22Rv1 (cell line): Measurements from ENCODE around the gene TAF3.

Experiments used
- ZFX ChIP-seq: fragments of 450-650 bp; IDR thresholded peaks from 2 replicates; pipeline ENCODE4 v1.6.1; 2017; ENCODE audit warnings: antibody characterized with exemption, borderline replicate concordance
- TF ChIP-seq, protein P1 (sequence below): fragments of 450-650 bp; IDR thresholded peaks from 2 replicates; pipeline ENCODE4 v1.5.1; 2017; ENCODE audit warnings: mild to moderate bottlenecking

DNA sequence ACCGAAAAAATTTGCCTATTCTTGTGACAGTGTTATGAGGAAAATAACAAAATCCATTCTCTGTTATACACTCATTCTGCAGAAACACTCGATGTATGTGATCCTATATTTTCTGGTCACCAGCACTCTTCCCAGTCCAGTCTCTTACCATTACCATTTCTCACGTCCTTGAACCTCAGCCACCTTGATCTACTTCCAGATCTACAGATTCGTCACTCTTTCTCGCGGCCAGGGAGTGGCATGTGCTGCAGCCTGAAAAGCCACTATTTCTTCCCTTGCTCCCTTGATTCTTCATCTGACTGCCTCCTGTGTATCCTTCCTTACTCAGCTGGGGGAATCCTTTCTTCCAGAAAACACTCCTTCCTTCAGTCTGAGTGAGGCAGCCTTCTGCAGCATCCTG lies 14.1 kb upstream of the TAF3 start:
- TF ChIP-seq ZFX: no peak
- TF ChIP-seq, protein P1, sequence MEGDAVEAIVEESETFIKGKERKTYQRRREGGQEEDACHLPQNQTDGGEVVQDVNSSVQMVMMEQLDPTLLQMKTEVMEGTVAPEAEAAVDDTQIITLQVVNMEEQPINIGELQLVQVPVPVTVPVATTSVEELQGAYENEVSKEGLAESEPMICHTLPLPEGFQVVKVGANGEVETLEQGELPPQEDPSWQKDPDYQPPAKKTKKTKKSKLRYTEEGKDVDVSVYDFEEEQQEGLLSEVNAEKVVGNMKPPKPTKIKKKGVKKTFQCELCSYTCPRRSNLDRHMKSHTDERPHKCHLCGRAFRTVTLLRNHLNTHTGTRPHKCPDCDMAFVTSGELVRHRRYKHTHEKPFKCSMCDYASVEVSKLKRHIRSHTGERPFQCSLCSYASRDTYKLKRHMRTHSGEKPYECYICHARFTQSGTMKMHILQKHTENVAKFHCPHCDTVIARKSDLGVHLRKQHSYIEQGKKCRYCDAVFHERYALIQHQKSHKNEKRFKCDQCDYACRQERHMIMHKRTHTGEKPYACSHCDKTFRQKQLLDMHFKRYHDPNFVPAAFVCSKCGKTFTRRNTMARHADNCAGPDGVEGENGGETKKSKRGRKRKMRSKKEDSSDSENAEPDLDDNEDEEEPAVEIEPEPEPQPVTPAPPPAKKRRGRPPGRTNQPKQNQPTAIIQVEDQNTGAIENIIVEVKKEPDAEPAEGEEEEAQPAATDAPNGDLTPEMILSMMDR: no peak
